ENCODE data around the gene TTYH3. TPM values are rescaled to one million over a fixed set of nuclear protein-coding genes. Genes with fewer than 3 reads are reported as not detected.

TTYH3 gene
- total RNA-seq, 1 experiment from 2014 or later = 178 TPM

DNA sequence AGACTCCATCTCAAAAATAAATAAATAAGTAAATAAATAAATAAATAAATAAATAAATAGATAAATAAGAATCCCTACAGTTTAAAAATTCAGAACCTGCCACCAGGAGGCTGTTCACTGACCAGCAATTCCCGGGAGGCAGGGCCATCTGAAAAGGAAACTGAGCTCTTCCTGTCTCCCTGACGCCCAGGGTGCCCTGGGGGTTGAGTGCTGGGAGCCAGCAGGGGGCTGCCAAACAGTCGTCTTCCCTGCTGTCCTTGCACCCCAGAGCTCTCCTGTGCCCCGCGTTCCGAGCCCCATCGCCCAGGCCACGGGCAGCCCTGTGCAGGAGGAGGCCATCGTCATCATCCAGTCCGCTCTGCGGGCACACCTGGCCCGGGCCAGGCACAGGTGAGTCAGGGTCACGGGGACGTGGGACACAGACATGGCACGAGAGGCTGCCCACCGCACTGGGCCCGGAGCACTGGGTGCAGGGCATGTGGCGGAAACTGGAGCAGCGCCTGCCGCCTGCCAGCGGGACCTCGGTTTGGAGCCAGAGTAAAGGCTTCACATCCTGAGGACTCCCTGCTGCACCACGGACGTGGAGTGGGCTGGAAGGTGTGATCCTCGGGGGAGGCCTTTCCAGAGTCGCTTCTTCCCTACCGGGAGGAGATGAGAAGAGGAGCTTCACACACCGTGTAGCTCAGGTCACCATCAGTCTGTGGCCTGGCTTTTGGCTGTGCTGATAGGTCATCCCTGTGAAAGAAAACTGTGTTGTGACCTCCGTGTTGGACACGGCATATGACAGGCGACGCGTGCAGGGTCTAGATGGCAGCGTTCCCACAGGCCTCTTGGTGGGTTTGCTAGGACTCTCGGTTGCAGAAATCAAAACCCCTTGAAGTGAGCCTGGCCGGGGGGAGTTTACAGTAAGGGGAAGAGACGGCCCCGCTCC, 25.9 kb upstream of the TTYH3 start:
- POLR2A ChIA-PET = interaction anchor here (1.5 kb wide), 1 partner anchor 25 kb away, joined by 4 read pairs; the partner anchor contains the start of gene TTYH3
- Mint-ChIP-seq H3K27me3 (ENCODE audit: low read depth) (no peaks in the 10 kb centered on the region), H3K36me3 (no peaks in the 10 kb centered on the region), H3K4me3 (no peak overlapping the region), H3K4me1 (peaks cover 6% of the 10 kb centered on the region), H3K9me3 (no peaks in the 10 kb centered on the region), H3K27ac (no peak overlapping the region)
- no peak for DNase-seq (ENCODE audit: low spot score)
- TF ChIP-seq CBFB (CRISPR knock-in tag; IDR thresholded peaks at IDR 0.05; ENCODE audit: low read depth) (no peak), OVOL2 (CRISPR knock-in tag; IDR thresholded peaks at IDR 0.05; ENCODE audit: borderline replicate concordance) (no peak), CREM (CRISPR knock-in tag; IDR thresholded peaks at IDR 0.05) (no peak), CREB1 (CRISPR knock-in tag; IDR thresholded peaks at IDR 0.05) (no peak), ZNF423 (CRISPR knock-in tag; IDR thresholded peaks at IDR 0.05) (no peak), ZNF671 (CRISPR knock-in tag; IDR thresholded peaks at IDR 0.05) (no peak), ESRRA (CRISPR knock-in tag; IDR thresholded peaks at IDR 0.05; ENCODE audit: borderline replicate concordance) (no peak), GRHL2 (CRISPR knock-in tag; IDR thresholded peaks at IDR 0.05; ENCODE audit: insufficient replicate concordance, severe bottlenecking) (no peak), HMGA2 (CRISPR knock-in tag; IDR thresholded peaks at IDR 0.05) (no peak), ATF1 (CRISPR knock-in tag; IDR thresholded peaks at IDR 0.05) (no peak), NR2C2 (CRISPR knock-in tag; IDR thresholded peaks at IDR 0.05) (no peak)
- TF ChIP-seq, protein P1, sequence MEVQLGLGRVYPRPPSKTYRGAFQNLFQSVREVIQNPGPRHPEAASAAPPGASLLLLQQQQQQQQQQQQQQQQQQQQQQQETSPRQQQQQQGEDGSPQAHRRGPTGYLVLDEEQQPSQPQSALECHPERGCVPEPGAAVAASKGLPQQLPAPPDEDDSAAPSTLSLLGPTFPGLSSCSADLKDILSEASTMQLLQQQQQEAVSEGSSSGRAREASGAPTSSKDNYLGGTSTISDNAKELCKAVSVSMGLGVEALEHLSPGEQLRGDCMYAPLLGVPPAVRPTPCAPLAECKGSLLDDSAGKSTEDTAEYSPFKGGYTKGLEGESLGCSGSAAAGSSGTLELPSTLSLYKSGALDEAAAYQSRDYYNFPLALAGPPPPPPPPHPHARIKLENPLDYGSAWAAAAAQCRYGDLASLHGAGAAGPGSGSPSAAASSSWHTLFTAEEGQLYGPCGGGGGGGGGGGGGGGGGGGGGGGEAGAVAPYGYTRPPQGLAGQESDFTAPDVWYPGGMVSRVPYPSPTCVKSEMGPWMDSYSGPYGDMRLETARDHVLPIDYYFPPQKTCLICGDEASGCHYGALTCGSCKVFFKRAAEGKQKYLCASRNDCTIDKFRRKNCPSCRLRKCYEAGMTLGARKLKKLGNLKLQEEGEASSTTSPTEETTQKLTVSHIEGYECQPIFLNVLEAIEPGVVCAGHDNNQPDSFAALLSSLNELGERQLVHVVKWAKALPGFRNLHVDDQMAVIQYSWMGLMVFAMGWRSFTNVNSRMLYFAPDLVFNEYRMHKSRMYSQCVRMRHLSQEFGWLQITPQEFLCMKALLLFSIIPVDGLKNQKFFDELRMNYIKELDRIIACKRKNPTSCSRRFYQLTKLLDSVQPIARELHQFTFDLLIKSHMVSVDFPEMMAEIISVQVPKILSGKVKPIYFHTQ (CRISPR knock-in tag; IDR thresholded peaks at IDR 0.05) = no peak
- TF ChIP-seq, protein P2, sequence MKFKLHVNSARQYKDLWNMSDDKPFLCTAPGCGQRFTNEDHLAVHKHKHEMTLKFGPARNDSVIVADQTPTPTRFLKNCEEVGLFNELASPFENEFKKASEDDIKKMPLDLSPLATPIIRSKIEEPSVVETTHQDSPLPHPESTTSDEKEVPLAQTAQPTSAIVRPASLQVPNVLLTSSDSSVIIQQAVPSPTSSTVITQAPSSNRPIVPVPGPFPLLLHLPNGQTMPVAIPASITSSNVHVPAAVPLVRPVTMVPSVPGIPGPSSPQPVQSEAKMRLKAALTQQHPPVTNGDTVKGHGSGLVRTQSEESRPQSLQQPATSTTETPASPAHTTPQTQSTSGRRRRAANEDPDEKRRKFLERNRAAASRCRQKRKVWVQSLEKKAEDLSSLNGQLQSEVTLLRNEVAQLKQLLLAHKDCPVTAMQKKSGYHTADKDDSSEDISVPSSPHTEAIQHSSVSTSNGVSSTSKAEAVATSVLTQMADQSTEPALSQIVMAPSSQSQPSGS (CRISPR knock-in tag; IDR thresholded peaks at IDR 0.05; ENCODE audit: borderline replicate concordance, low read depth) = no peak
- TF ChIP-seq, protein P3, sequence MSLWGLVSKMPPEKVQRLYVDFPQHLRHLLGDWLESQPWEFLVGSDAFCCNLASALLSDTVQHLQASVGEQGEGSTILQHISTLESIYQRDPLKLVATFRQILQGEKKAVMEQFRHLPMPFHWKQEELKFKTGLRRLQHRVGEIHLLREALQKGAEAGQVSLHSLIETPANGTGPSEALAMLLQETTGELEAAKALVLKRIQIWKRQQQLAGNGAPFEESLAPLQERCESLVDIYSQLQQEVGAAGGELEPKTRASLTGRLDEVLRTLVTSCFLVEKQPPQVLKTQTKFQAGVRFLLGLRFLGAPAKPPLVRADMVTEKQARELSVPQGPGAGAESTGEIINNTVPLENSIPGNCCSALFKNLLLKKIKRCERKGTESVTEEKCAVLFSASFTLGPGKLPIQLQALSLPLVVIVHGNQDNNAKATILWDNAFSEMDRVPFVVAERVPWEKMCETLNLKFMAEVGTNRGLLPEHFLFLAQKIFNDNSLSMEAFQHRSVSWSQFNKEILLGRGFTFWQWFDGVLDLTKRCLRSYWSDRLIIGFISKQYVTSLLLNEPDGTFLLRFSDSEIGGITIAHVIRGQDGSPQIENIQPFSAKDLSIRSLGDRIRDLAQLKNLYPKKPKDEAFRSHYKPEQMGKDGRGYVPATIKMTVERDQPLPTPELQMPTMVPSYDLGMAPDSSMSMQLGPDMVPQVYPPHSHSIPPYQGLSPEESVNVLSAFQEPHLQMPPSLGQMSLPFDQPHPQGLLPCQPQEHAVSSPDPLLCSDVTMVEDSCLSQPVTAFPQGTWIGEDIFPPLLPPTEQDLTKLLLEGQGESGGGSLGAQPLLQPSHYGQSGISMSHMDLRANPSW (CRISPR knock-in tag; conservative IDR thresholded peaks at IDR 0.05; ENCODE audit: low read depth) = no peak
- ATAC-seq = no peak
- CTCF ChIA-PET = interaction anchor here (0.8 to 3.5 kb wide), 11 partner anchors 11 to 155 kb away, joined by 3 to 13 read pairs (median 3); partner anchors contain the start of gene BRAT1

DNA sequence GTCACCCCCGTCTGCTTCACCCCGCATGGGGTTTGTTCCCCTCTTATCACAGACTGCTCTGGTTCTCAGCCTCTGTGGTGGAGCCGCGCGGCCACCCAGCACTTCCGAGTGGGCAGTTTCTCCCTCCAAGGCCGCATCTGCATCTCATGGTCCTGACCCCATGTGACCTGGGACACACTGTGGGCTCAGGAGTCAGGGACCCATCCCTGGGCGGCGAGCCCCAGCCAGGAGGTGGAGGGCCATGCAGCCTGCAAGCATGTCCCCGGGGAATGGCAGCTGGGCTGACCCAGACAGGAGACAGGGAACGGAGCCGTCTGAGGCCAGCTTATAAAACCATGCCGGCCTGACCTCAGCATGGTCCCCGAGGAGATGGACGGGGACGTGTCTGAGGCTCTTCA, 25.2 kb upstream of the TTYH3 start:
- Mint-ChIP-seq H3K9me3 (no peaks in the 10 kb centered on the region), H3K27ac (no peak overlapping the region), H3K36me3 (no peaks in the 10 kb centered on the region), H3K27me3 (ENCODE audit: low read depth) (no peaks in the 10 kb centered on the region), H3K4me3 (no peak overlapping the region), H3K4me1 (peaks cover 6% of the 10 kb centered on the region)
- no peak for DNase-seq (ENCODE audit: low spot score)
- ChIA-PET CTCF (interaction anchor here (0.9 to 3.5 kb wide), 6 partner anchors 12 to 103 kb away, joined by 3 to 13 read pairs (median 4); no protein-coding TSS in a partner anchor), POLR2A (interaction anchor here (1.5 kb wide), 1 partner anchor 25 kb away, joined by 4 read pairs; the partner anchor contains the start of gene TTYH3)
- no peak for ATAC-seq
- no peak for TF ChIP-seq MYBL2 (CRISPR knock-in tag; IDR thresholded peaks at IDR 0.05)
- no peak for TF ChIP-seq ELF4 (CRISPR knock-in tag; IDR thresholded peaks at IDR 0.05; ENCODE audit: low read depth)
- TF ChIP-seq, protein P4, sequence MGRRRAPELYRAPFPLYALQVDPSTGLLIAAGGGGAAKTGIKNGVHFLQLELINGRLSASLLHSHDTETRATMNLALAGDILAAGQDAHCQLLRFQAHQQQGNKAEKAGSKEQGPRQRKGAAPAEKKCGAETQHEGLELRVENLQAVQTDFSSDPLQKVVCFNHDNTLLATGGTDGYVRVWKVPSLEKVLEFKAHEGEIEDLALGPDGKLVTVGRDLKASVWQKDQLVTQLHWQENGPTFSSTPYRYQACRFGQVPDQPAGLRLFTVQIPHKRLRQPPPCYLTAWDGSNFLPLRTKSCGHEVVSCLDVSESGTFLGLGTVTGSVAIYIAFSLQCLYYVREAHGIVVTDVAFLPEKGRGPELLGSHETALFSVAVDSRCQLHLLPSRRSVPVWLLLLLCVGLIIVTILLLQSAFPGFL (CRISPR knock-in tag; IDR thresholded peaks at IDR 0.05; ENCODE audit: borderline replicate concordance) = no peak
- no peak for TF ChIP-seq ZNF416 (CRISPR knock-in tag; IDR thresholded peaks at IDR 0.05)
- TF ChIP-seq, protein P5, sequence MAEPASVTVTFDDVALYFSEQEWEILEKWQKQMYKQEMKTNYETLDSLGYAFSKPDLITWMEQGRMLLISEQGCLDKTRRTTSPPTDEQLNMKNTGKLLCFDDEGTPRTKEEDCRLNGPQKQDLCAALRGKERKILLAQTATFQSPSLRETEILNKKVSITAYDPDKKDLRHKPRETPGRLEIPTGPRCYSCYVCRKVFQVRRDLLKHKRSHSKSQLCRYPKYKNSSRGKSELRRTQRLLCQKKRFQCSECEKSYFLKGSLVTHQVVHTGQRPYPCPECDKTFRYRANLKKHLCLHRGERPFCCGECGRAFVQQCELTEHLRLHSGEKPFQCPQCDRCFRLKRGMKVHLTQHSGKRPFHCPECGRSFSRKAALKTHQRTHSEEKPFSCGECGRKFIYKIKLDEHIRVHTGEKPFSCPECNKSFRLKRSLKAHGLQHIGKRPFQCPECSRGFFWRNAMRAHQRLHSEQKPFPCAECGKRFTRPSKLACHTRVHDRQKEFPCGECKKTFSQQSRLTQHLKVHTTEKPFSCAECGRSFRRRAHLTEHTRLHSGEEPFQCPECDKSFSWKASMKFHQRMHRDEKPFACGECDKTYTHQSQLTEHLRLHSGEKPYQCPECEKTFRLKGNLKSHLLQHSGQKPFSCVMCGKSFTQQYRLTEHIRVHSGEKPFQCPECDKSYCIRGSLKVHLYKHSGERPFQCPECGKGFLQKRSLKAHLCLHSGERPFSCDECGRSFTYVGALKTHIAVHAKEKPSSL (CRISPR knock-in tag; conservative IDR thresholded peaks at IDR 0.05) = no peak
- TF ChIP-seq, protein P6, sequence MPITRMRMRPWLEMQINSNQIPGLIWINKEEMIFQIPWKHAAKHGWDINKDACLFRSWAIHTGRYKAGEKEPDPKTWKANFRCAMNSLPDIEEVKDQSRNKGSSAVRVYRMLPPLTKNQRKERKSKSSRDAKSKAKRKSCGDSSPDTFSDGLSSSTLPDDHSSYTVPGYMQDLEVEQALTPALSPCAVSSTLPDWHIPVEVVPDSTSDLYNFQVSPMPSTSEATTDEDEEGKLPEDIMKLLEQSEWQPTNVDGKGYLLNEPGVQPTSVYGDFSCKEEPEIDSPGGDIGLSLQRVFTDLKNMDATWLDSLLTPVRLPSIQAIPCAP (CRISPR knock-in tag; IDR thresholded peaks at IDR 0.05) = no peak
- TF ChIP-seq OVOL2 (CRISPR knock-in tag; IDR thresholded peaks at IDR 0.05; ENCODE audit: borderline replicate concordance) = no peak
- TF ChIP-seq TEAD1 (CRISPR knock-in tag; IDR thresholded peaks at IDR 0.05) = no peak
